GM13976 (cell line): ENCODE data around the gene CNTRL.

ENCODE experiments used
- DNase-seq: peaks from one replicate; pipeline ENCODE4 v3.0.0; 2012; ENCODE audit warnings: low spot score
- CTCF ChIP-seq: IDR thresholded peaks from 2 replicates; pipeline ENCODE4 v1.5.1; 2012; ENCODE audit warnings: borderline replicate concordance, mild to moderate bottlenecking; ENCODE audit not compliant: insufficient read depth; ENCODE audit errors: extremely low read depth, missing control alignments, control extremely low read depth
- in situ Hi-C: fragments of 300-500 bp; cut with MboI; formaldehyde crosslinking; loops from one replicate; pipeline ENCODE4 v1.12.0; 2022; ENCODE audit warnings: low sequenced_read_pairs, mixed read lengths, inconsistent platforms; ENCODE audit not compliant: unreplicated experiment

CNTRL gene

GRCh38 chr9:121141306-121141705, 66.6 kb downstream of the CNTRL start:
- in situ Hi-C loops = no loop called here
- DNase-seq = no peak
- TF ChIP-seq CTCF = no peak

GRCh38 chr9:121141706-121142105, 67.0 kb downstream of the CNTRL start:
- no peak for DNase-seq
- no peak for TF ChIP-seq CTCF
- in situ Hi-C loops = no loop called here

GRCh38 chr9:121143771-121144170, 69.0 kb downstream of the CNTRL start:
- no peak for DNase-seq
- in situ Hi-C loops = no loop called here
- no peak for TF ChIP-seq CTCF

GRCh38 chr9:121144482-121144881, 69.7 kb downstream of the CNTRL start:
- in situ Hi-C loops = no loop called here
- no peak for DNase-seq
- TF ChIP-seq CTCF = no peak

- no peak for TF ChIP-seq CTCF
These were observed 75.4 kb downstream of the CNTRL start for GRCh38 chr9:121150188-121150587.

GRCh38 chr9:121153642-121154041, 78.9 kb downstream of the CNTRL start:
- DNase-seq = no peak
- no peak for TF ChIP-seq CTCF
- in situ Hi-C loops = no loop called here

More at GRCh38 chr9:121150188-121150587, 75.4 kb downstream of the CNTRL start:
- in situ Hi-C loops = no loop called here
- no peak for DNase-seq

GRCh38 chr9:121154782-121155181, 80.0 kb downstream of the CNTRL start:
- TF ChIP-seq CTCF = no peak
- in situ Hi-C loops = no loop called here
- DNase-seq = peak; percentile 15
